ENCODE measurements around the gene GPR75. TPM values are rescaled to one million over a fixed set of nuclear protein-coding genes. Genes with fewer than 3 reads are reported as not detected.

GPR75 gene
- total and polyA plus RNA-seq, 2 experiments from 2014 or later = 0.34 to 4.1 TPM

DNA sequence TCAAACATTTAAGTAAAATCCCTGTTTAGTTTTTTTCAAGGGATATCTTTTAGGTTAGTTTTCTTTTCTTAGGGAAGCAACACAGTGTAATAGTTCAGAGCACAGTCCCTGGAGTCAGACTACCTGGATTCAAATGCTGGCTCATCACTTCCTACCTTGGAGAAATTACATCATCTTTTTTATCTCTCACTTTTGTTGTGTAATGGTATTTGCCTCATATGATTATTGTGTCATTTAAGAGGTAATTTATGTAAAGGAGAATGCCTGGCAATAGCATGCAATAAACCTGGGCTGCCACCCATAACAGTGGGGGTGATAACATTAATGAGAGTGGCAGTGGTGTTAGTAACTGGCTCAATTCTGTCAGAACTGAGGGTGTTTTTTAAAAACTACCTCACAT lies 46.6 kb downstream of the GPR75 start:
- Mint-ChIP-seq H3K36me3 (ENCODE audit: low read depth) (peaks cover 29% of the 10 kb centered on the region; the same call in 2 of the 3 replicates), H3K9me3 (no peaks in the 10 kb centered on the region), H3K4me1 (no peaks in the 10 kb centered on the region), H3K4me3 (no peak overlapping the region), H3K27ac (peak overlapping the region; percentile 80; the same call in 1 of the 2 replicates), H3K27me3 (ENCODE audit: insufficient read depth, low read depth, poor library complexity) (no peaks in the 10 kb centered on the region)
- no peaks in the 10 kb centered on the region for H3F3A ChIP-seq (replicated peaks; ENCODE audit: low read depth)
- H3K79me2 ChIP-seq (replicated peaks; ENCODE audit: insufficient read depth) = no peaks in the 10 kb centered on the region
- peaks cover 20% of the 10 kb centered on the region; the same call in 1 of the 2 replicates for H3K36me3 ChIP-seq (ENCODE audit: insufficient read depth)
- no peak overlapping the region for H3K4me2 ChIP-seq
- no peak overlapping the region for H3K27ac ChIP-seq (ENCODE audit: low read depth)
- H3K9me2 ChIP-seq (ENCODE audit: insufficient read depth) = no peaks in the 10 kb centered on the region
- no peaks in the 10 kb centered on the region for H4K20me1 ChIP-seq (replicated peaks; ENCODE audit: insufficient read depth)
- no peaks in the 10 kb centered on the region for H3K4me1 ChIP-seq (ENCODE audit: insufficient read depth)
- H3K4me3 ChIP-seq = no peak overlapping the region
- ATAC-seq = no peak
- TF ChIP-seq STAT1 (IDR thresholded peaks at IDR 0.05; ENCODE audit: unreplicated experiment) = no peak
- TF ChIP-seq ZNF331 (CRISPR knock-in tag; IDR thresholded peaks at IDR 0.05; ENCODE audit: low read depth) = no peak
- TF ChIP-seq, protein P1, sequence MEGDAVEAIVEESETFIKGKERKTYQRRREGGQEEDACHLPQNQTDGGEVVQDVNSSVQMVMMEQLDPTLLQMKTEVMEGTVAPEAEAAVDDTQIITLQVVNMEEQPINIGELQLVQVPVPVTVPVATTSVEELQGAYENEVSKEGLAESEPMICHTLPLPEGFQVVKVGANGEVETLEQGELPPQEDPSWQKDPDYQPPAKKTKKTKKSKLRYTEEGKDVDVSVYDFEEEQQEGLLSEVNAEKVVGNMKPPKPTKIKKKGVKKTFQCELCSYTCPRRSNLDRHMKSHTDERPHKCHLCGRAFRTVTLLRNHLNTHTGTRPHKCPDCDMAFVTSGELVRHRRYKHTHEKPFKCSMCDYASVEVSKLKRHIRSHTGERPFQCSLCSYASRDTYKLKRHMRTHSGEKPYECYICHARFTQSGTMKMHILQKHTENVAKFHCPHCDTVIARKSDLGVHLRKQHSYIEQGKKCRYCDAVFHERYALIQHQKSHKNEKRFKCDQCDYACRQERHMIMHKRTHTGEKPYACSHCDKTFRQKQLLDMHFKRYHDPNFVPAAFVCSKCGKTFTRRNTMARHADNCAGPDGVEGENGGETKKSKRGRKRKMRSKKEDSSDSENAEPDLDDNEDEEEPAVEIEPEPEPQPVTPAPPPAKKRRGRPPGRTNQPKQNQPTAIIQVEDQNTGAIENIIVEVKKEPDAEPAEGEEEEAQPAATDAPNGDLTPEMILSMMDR (conservative IDR thresholded peaks at IDR 0.05; ENCODE audit: low read depth in 2 of 2) = no peak
- TF ChIP-seq EZH2phosphoT487 (IDR thresholded peaks at IDR 0.05; ENCODE audit: unreplicated experiment) = no peak
- no peak for TF ChIP-seq ZNF114 (CRISPR knock-in tag; IDR thresholded peaks at IDR 0.05)
- no peak for TF ChIP-seq REST (IDR thresholded peaks at IDR 0.05; ENCODE audit: unreplicated experiment)
- no peak for TF ChIP-seq JUNB (IDR thresholded peaks at IDR 0.05; ENCODE audit: unreplicated experiment)
- no peak for TF ChIP-seq ETS1 (IDR thresholded peaks at IDR 0.05)
- no peak for TF ChIP-seq POLR2AphosphoS5 (IDR thresholded peaks at IDR 0.05; ENCODE audit: low read depth)
- TF ChIP-seq, protein P2, sequence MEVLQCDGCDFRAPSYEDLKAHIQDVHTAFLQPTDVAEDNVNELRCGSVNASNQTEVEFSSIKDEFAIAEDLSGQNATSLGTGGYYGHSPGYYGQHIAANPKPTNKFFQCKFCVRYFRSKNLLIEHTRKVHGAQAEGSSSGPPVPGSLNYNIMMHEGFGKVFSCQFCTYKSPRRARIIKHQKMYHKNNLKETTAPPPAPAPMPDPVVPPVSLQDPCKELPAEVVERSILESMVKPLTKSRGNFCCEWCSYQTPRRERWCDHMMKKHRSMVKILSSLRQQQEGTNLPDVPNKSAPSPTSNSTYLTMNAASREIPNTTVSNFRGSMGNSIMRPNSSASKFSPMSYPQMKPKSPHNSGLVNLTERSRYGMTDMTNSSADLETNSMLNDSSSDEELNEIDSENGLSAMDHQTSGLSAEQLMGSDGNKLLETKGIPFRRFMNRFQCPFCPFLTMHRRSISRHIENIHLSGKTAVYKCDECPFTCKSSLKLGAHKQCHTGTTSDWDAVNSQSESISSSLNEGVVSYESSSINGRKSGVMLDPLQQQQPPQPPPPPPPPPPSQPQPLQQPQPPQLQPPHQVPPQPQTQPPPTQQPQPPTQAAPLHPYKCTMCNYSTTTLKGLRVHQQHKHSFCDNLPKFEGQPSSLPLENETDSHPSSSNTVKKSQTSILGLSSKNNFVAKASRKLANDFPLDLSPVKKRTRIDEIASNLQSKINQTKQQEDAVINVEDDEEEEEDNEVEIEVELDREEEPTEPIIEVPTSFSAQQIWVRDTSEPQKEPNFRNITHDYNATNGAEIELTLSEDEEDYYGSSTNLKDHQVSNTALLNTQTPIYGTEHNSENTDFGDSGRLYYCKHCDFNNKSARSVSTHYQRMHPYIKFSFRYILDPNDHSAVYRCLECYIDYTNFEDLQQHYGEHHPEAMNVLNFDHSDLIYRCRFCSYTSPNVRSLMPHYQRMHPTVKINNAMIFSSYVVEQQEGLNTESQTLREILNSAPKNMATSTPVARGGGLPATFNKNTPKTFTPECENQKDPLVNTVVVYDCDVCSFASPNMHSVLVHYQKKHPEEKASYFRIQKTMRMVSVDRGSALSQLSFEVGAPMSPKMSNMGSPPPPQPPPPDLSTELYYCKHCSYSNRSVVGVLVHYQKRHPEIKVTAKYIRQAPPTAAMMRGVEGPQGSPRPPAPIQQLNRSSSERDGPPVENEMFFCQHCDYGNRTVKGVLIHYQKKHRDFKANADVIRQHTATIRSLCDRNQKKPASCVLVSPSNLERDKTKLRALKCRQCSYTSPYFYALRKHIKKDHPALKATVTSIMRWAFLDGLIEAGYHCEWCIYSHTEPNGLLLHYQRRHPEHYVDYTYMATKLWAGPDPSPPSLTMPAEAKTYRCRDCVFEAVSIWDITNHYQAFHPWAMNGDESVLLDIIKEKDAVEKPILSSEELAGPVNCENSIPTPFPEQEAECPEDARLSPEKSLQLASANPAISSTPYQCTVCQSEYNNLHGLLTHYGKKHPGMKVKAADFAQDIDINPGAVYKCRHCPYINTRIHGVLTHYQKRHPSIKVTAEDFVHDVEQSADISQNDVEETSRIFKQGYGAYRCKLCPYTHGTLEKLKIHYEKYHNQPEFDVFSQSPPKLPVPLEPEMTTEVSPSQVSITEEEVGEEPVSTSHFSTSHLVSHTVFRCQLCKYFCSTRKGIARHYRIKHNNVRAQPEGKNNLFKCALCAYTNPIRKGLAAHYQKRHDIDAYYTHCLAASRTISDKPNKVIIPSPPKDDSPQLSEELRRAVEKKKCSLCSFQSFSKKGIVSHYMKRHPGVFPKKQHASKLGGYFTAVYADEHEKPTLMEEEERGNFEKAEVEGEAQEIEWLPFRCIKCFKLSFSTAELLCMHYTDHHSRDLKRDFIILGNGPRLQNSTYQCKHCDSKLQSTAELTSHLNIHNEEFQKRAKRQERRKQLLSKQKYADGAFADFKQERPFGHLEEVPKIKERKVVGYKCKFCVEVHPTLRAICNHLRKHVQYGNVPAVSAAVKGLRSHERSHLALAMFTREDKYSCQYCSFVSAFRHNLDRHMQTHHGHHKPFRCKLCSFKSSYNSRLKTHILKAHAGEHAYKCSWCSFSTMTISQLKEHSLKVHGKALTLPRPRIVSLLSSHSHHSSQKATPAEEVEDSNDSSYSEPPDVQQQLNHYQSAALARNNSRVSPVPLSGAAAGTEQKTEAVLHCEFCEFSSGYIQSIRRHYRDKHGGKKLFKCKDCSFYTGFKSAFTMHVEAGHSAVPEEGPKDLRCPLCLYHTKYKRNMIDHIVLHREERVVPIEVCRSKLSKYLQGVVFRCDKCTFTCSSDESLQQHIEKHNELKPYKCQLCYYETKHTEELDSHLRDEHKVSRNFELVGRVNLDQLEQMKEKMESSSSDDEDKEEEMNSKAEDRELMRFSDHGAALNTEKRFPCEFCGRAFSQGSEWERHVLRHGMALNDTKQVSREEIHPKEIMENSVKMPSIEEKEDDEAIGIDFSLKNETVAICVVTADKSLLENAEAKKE (CRISPR knock-in tag; IDR thresholded peaks at IDR 0.05) = no peak
- TF ChIP-seq CREB1 (CRISPR knock-in tag; IDR thresholded peaks at IDR 0.05; ENCODE audit: low read depth) = no peak
- TF ChIP-seq NANOG (IDR thresholded peaks at IDR 0.05; ENCODE audit: borderline replicate concordance) = no peak
- H3K27me3 ChIP-seq (ENCODE audit: insufficient read depth) = no peaks in the 10 kb centered on the region
- no peak overlapping the region for H2AFZ ChIP-seq
- DNase-seq (ENCODE audit: low spot score) = no peak

Measured in GM23338 (cell line).